HepG2 (cell line): ENCODE measurements around the gene STK24. TPM values are rescaled to one million over a fixed set of nuclear protein-coding genes. Genes with fewer than 3 reads are reported as not detected.

Source experiments
- ARID2 ChIP-seq: sonication (generic); formaldehyde crosslinking; IDR thresholded peaks from 2 replicates; pipeline ENCODE4 v1.8.1; 2022; ENCODE audit warnings: mild to moderate bottlenecking, missing genetic modification reagents, borderline replicate concordance
- DMAP1 ChIP-seq: IDR thresholded peaks from 2 replicates; pipeline ENCODE4 v1.6.1; 2016
- DNMT1 ChIP-seq: sonication (generic); formaldehyde crosslinking; IDR thresholded peaks from 2 replicates; pipeline ENCODE4 v1.5.1; 2020; ENCODE audit warnings: mild to moderate bottlenecking, missing genetic modification reagents
- ELF1 ChIP-seq: sonication (generic); formaldehyde crosslinking; IDR thresholded peaks from 2 replicates; pipeline ENCODE4 v1.4.0; 2020; ENCODE audit warnings: missing genetic modification reagents
- EP300 ChIP-seq, 3 experiments: sonication (generic) in 1 of 3; formaldehyde crosslinking in 1 of 3; IDR thresholded peaks; 2 replicates each; pipeline versions ENCODE4 v1.5.1 to v1.6.1; 2011 to 2020; ENCODE audit warnings: low read depth in 2 of 3, low read length in 2 of 3, borderline replicate concordance in 1 of 3, improper control_type of control experiment in 1 of 3, mild to moderate bottlenecking in 1 of 3, missing genetic modification reagents in 1 of 3, moderate library complexity in 1 of 3
- GTF3A ChIP-seq: sonication (generic); formaldehyde crosslinking; conservative IDR thresholded peaks from 2 replicates; pipeline ENCODE4 v1.4.0; 2020; ENCODE audit warnings: mild to moderate bottlenecking, missing genetic modification reagents
- HMG20B ChIP-seq: conservative IDR thresholded peaks from 2 replicates; pipeline ENCODE4 v1.6.1; 2016; ENCODE audit warnings: missing genetic modification reagents, missing compliant biosample characterization
- KLF6 ChIP-seq: IDR thresholded peaks from 2 replicates; pipeline ENCODE4 v1.8.0; 2016; ENCODE audit warnings: missing biosample characterization, missing genetic modification reagents
- MAFG ChIP-seq: sonication (generic); formaldehyde crosslinking; IDR thresholded peaks from 2 replicates; pipeline ENCODE4 v1.5.1; 2020; ENCODE audit warnings: mild to moderate bottlenecking, missing genetic modification reagents
- MAZ ChIP-seq, 2 experiments: sonication (generic) in 1 of 2; formaldehyde crosslinking in 1 of 2; IDR thresholded peaks; 2 replicates each; pipeline versions ENCODE4 v1.5.0 to v1.6.1; 2012 to 2020; ENCODE audit warnings: low read depth in 2 of 2, mild to moderate bottlenecking in 2 of 2, borderline replicate concordance in 1 of 2, improper control_type of control experiment in 1 of 2, low read length in 1 of 2, missing genetic modification reagents in 1 of 2, moderate library complexity in 1 of 2
- MXI1 ChIP-seq: IDR thresholded peaks from 3 replicates; pipeline ENCODE4 v1.6.1; 2012; ENCODE audit warnings: low read depth, low read length, inconsistent platforms, borderline replicate concordance
- PBX2 ChIP-seq: IDR thresholded peaks from 2 replicates; pipeline ENCODE4 v1.6.1; 2016; ENCODE audit warnings: control low read depth
- RARA ChIP-seq: IDR thresholded peaks from 2 replicates; pipeline ENCODE4 v1.6.1; 2016; ENCODE audit warnings: missing genetic modification reagents, missing compliant biosample characterization
- SAP130 ChIP-seq: IDR thresholded peaks from 2 replicates; pipeline ENCODE4 v1.6.1; 2016; ENCODE audit warnings: low read depth
- SOX6 ChIP-seq, 2 experiments: fragments of 450-650 bp in 1 of 2; sonication (generic) in 1 of 2; formaldehyde crosslinking in 1 of 2; IDR thresholded peaks; 2 replicates each; pipeline versions ENCODE4 v1.4.0 to v1.6.1; 2017 to 2020; ENCODE audit warnings: antibody characterized with exemption in 1 of 2, mild to moderate bottlenecking in 1 of 2, missing genetic modification reagents in 1 of 2
- TEAD3 ChIP-seq: optimal IDR thresholded peaks from 2 replicates; pipeline ENCODE3; 2016; ENCODE audit warnings: borderline replicate concordance
- YEATS2 ChIP-seq: sonication (generic); formaldehyde crosslinking; IDR thresholded peaks from 2 replicates; pipeline ENCODE4 v1.4.0; 2020; ENCODE audit warnings: missing genetic modification reagents, borderline replicate concordance
- ZBTB7B ChIP-seq: sonication (generic); formaldehyde crosslinking; IDR thresholded peaks from 2 replicates; pipeline ENCODE4 v1.4.0; 2020; ENCODE audit warnings: missing genetic modification reagents
- ZFP1 ChIP-seq: IDR thresholded peaks from 2 replicates; pipeline ENCODE4 v1.6.1; 2016
- ZNF207 ChIP-seq: fragments of 450-650 bp; IDR thresholded peaks from 2 replicates; pipeline ENCODE4 v1.6.1; 2016; ENCODE audit warnings: antibody characterized with exemption, borderline replicate concordance
- ZNF337 ChIP-seq: sonication (generic); formaldehyde crosslinking; IDR thresholded peaks from 2 replicates; pipeline ENCODE4 v1.5.1; 2020; ENCODE audit warnings: missing genetic modification reagents, low read depth, mild to moderate bottlenecking, borderline replicate concordance
- ZNF547 ChIP-seq: sonication (generic); formaldehyde crosslinking; IDR thresholded peaks from 2 replicates; pipeline ENCODE4 v1.5.1; 2020; ENCODE audit warnings: mild to moderate bottlenecking, missing genetic modification reagents
- ZNF605 ChIP-seq: sonication (generic); formaldehyde crosslinking; IDR thresholded peaks from 2 replicates; pipeline ENCODE4 v1.8.0; 2022; ENCODE audit warnings: mild to moderate bottlenecking, missing genetic modification reagents
- ZSCAN29 ChIP-seq: sonication (generic); formaldehyde crosslinking; conservative IDR thresholded peaks from 2 replicates; pipeline ENCODE4 v1.4.0; 2020; ENCODE audit warnings: mild to moderate bottlenecking, missing genetic modification reagents
- polyA plus RNA-seq, 8 experiments: library from polyadenylated mRNA; depleted of rRNA in 3 of 8; stranded (reverse) in 7 of 8; unstranded in 1 of 8; fragments of >200 nt; fragmentation: Illumina TruSeq in 4 of 8; extraction: Trizol in 4 of 8; gene quantifications; 2 replicates each; pipeline versions ENCODE4 v1.2.1 to v1.2.3, GENCODE V29; 2011 to 2016; ENCODE audit warnings: low read depth in 4 of 8, missing spikeins in 1 of 8, mixed read lengths in 1 of 8; ENCODE audit not compliant: insufficient read depth in 1 of 8
- total RNA-seq, 5 experiments: library from RNA; depleted of rRNA; stranded (reverse); fragments of >200 nt; fragmentation: Illumina TruSeq; extraction: Trizol; gene quantifications; 2 replicates each; pipeline ENCODE4 v1.2.3, GENCODE V29; 2016; ENCODE audit warnings: low read depth in 1 of 5
- TF ChIP-seq, protein P1 (sequence below): IDR thresholded peaks from 2 replicates; pipeline ENCODE4 v1.6.1; 2012; ENCODE audit warnings: inconsistent platforms
- TF ChIP-seq, protein P2 (sequence below): sonication (generic); formaldehyde crosslinking; IDR thresholded peaks from 2 replicates; pipeline ENCODE4 v1.5.1; 2020; ENCODE audit warnings: mild to moderate bottlenecking, missing genetic modification reagents, borderline replicate concordance
- TF ChIP-seq, protein P3 (sequence below): sonication (generic); formaldehyde crosslinking; IDR thresholded peaks from 2 replicates; pipeline ENCODE4 v1.4.0; 2020; ENCODE audit warnings: missing genetic modification reagents

STK24 gene
- total and polyA plus RNA-seq, 2 of the 13 experiments (the other 11 are each of a cell fraction or from before 2014, with no cell fraction given), result 51.3 to 73.0 TPM

- TF ChIP-seq KLF6 (CRISPR knock-in tag) (peak; percentile 57), ZNF207 (no peak), DNMT1 (CRISPR knock-in tag) (no peak), ZSCAN29 (CRISPR knock-in tag) (no peak; the same call in 1 of the 2 replicates), MAFG (CRISPR knock-in tag) (0 out of 2 replicates have a peak, but pooled peaks have one; percentile 56), MXI1 (peak; percentile 22; the same call in 1 of the 3 replicates), MAZ (IDR thresholded peaks at IDR 0.05; ENCODE audit: borderline replicate concordance, low read depth, low read length) (no peak), MAZ (CRISPR knock-in tag; IDR thresholded peaks at IDR 0.05; ENCODE audit: low read depth) (peak; percentile 63), RARA (peak; percentile 55), ZNF337 (CRISPR knock-in tag) (0 out of 2 replicates have a peak, but pooled peaks have one; percentile 46), GTF3A (CRISPR knock-in tag) (0 out of 2 replicates have a peak, but pooled peaks have one; percentile 62), ZNF605 (CRISPR knock-in tag) (0 out of 2 replicates have a peak, but pooled peaks have one; percentile 19), TEAD3 (CRISPR knock-in tag) (peak; percentile 6), EP300 (IDR thresholded peaks at IDR 0.05; ENCODE audit: low read depth in 2 of 2, low read length in 2 of 2) (peak in 1 of 2 experiments; percentile 24; a peak in 1 of 4 replicates), EP300 (CRISPR knock-in tag; IDR thresholded peaks at IDR 0.05; ENCODE audit: borderline replicate concordance) (no peak), ZNF547 (CRISPR knock-in tag) (peak; percentile 49; the same call in 1 of the 2 replicates), SOX6 (IDR thresholded peaks at IDR 0.05) (no peak), SOX6 (CRISPR knock-in tag; IDR thresholded peaks at IDR 0.05) (peak; percentile 59), SAP130 (CRISPR knock-in tag) (peak; percentile 54), PBX2 (CRISPR knock-in tag) (no peak), YEATS2 (peak; percentile 56; the same call in 1 of the 2 replicates), ARID2 (CRISPR knock-in tag) (peak; percentile 86; the same call in 1 of the 2 replicates), ZFP1 (CRISPR knock-in tag) (no peak), HMG20B (CRISPR knock-in tag) (no peak), DMAP1 (CRISPR knock-in tag) (0 out of 2 replicates have a peak, but pooled peaks have one; percentile 39), ZBTB7B (CRISPR knock-in tag) (0 out of 2 replicates have a peak, but pooled peaks have one; percentile 28), ELF1 (peak; percentile 61)
- TF ChIP-seq, protein P1, sequence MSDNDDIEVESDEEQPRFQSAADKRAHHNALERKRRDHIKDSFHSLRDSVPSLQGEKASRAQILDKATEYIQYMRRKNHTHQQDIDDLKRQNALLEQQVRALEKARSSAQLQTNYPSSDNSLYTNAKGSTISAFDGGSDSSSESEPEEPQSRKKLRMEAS, result no peak
- TF ChIP-seq, protein P2, sequence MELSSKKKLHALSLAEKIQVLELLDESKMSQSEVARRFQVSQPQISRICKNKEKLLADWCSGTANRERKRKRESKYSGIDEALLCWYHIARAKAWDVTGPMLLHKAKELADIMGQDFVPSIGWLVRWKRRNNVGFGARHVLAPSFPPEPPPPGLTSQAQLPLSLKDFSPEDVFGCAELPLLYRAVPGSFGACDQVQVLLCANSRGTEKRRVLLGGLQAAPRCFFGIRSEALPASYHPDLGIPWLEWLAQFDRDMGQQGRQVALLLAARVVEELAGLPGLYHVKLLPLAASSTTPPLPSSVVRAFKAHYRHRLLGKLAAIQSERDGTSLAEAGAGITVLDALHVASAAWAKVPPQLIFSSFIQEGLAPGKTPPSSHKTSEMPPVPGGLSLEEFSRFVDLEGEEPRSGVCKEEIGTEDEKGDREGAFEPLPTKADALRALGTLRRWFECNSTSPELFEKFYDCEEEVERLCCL, result no peak
- TF ChIP-seq, protein P3, sequence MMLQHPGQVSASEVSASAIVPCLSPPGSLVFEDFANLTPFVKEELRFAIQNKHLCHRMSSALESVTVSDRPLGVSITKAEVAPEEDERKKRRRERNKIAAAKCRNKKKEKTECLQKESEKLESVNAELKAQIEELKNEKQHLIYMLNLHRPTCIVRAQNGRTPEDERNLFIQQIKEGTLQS (CRISPR knock-in tag), result 0 out of 2 replicates have a peak, but pooled peaks have one; percentile 49
These were observed 92.4 kb downstream of the STK24 start (continued) for GRCh38 chr13:98484289-98485219.
